K562 (cell line): ENCODE results near the gene KCTD12. TPM values are rescaled to one million over a fixed set of nuclear protein-coding genes. Genes with fewer than 3 reads are reported as not detected.

ENCODE experiments used
- ATAC-seq: fragments of 200-7000 bp; cut with Tn5 transposase; 3 replicates; pipeline ENCODE4 v1.9.1; 2020; ENCODE audit warnings: moderate library complexity
- BruUV-seq: library from RNA; stranded (reverse); fragments of 400-500 nt; replicated peaks from 2 replicates; lab custom pipeline; 2021; lab: Mats Ljungman, UMichigan
- CTCF ChIA-PET: fragments of 300-600 bp; formaldehyde crosslinking; extraction: SDS; loops from one replicate; lab custom pipeline; 2021; ENCODE audit warnings: low intra/inter-chr PET ratio; lab: Yijun Ruan, JAX
- POLR2A ChIA-PET: fragments of 300-600, 350-650 bp; sonication (Branson Sonifier 250); formaldehyde crosslinking; extraction: SDS; loops from one replicate; lab custom pipeline; 2021; ENCODE audit warnings: antibody characterized with exemption, inconsistent platforms; lab: Yijun Ruan, JAX
- DNase-seq, 4 experiments: peaks; one replicate each; pipeline versions ENCODE4 v3.0.0 to v3.0.0-alpha.2; 2011 to 2018; ENCODE audit warnings: low spot score in 3 of 4, mixed read lengths in 3 of 4; ENCODE audit errors: extremely low read depth in 1 of 4
- FAIRE-seq: peaks from 2 replicates; lab custom pipeline; 2011; peaks lifted over from hg19 to GRCh38; lab: Jason Lieb, UNC
- H2AFZ ChIP-seq: 2 replicates; pipeline ENCODE4 v1.6.0; 2011; ENCODE audit warnings: low read depth, low read length, control low read depth, inconsistent platforms
- H3K27ac ChIP-seq: fragments of 200-600 bp; 3 replicates; pipeline ENCODE4 v1.8.0; 2011; ENCODE audit warnings: low read depth, mild to moderate bottlenecking, control low read depth, inconsistent platforms, low read length, moderate library complexity, mixed read lengths; ENCODE audit errors: extremely low read depth
- H3K27me3 ChIP-seq, 2 experiments: fragments of 300-600 bp in 1 of 2; 2 replicates in 1 of 2; 3 replicates in 1 of 2; pipeline versions ENCODE4 v1.6.0 to v1.8.0; 2011; ENCODE audit warnings: inconsistent platforms in 2 of 2, low read length in 2 of 2, mild to moderate bottlenecking in 1 of 2, mixed read lengths in 1 of 2, moderate library complexity in 1 of 2; ENCODE audit not compliant: control insufficient read depth in 2 of 2, insufficient read depth in 2 of 2
- H3K36me3 ChIP-seq: fragments of 300-600 bp; 3 replicates; pipeline ENCODE4 v1.8.0; 2011; ENCODE audit warnings: mild to moderate bottlenecking, low read length, inconsistent platforms; ENCODE audit not compliant: control insufficient read depth, insufficient read depth
- H3K4me1 ChIP-seq, 2 experiments: fragments of 200-600 bp in 1 of 2; replicated peaks in 1 of 2; 2 replicates in 1 of 2; 3 replicates in 1 of 2; pipeline versions ENCODE4 v1.5.1 to v1.8.0; 2011; ENCODE audit warnings: inconsistent platforms in 2 of 2, low read length in 2 of 2, mild to moderate bottlenecking in 1 of 2, mixed read lengths in 1 of 2, moderate library complexity in 1 of 2; ENCODE audit not compliant: control insufficient read depth in 2 of 2, insufficient read depth in 2 of 2
- H3K4me2 ChIP-seq: 2 replicates; pipeline ENCODE4 v1.6.1; 2011; ENCODE audit warnings: low read length, control low read depth, inconsistent platforms, mixed read lengths; ENCODE audit not compliant: insufficient read depth
- H3K4me3 ChIP-seq: fragments of 200-600 bp; sonication (generic), shearing (Covaris generic); 2 replicates; pipeline ENCODE4 v1.5.1; 2016; ENCODE audit warnings: control low read depth, inconsistent platforms
- H3K79me2 ChIP-seq: fragments of 200-600 bp; 3 replicates; pipeline ENCODE4 v1.8.0; 2011; ENCODE audit warnings: low read length, inconsistent platforms; ENCODE audit not compliant: control insufficient read depth, insufficient read depth
- H3K9ac ChIP-seq, 2 experiments: 2 replicates each; pipeline versions ENCODE4 v1.6.0 to v1.6.1; 2011; ENCODE audit warnings: low read depth in 2 of 2, low read length in 2 of 2, control low read depth in 1 of 2, inconsistent platforms in 1 of 2, mild to moderate bottlenecking in 1 of 2, mixed read lengths in 1 of 2; ENCODE audit not compliant: insufficient read depth in 1 of 2
- H3K9me1 ChIP-seq: one replicate; pipeline ENCODE4 v1.6.0; 2011; ENCODE audit warnings: inconsistent platforms, mild to moderate bottlenecking, low read length, moderate library complexity; ENCODE audit not compliant: control insufficient read depth, insufficient read depth
- H3K9me3 ChIP-seq: replicated peaks from 2 replicates; pipeline ENCODE4 v1.5.1; 2011; ENCODE audit warnings: low read depth, low read length, inconsistent platforms; ENCODE audit not compliant: control insufficient read depth, insufficient read depth
- H4K20me1 ChIP-seq: replicated peaks from 2 replicates; pipeline ENCODE4 v1.6.1; 2011; ENCODE audit warnings: low read length, inconsistent platforms, mixed read lengths; ENCODE audit not compliant: control insufficient read depth, insufficient read depth
- CBX2 ChIP-seq: fragments of 200-600 bp; sonication (generic); IDR thresholded peaks from one replicate; pipeline ENCODE4 v1.6.1; 2012; ENCODE audit warnings: mild to moderate bottlenecking, low read length, inconsistent platforms; ENCODE audit not compliant: insufficient read depth, poor library complexity, severe bottlenecking
- CREB5 ChIP-seq: fragments of 250-450 bp; sonication (Bioruptor Pico); IDR thresholded peaks from 2 replicates; pipeline ENCODE4 v1.5.0; 2020; ENCODE audit warnings: mild to moderate bottlenecking
- CSDE1 ChIP-seq, 2 experiments: fragments of 450-650 bp; IDR thresholded peaks; 2 replicates each; pipeline ENCODE4 v1.6.1; 2016; ENCODE audit warnings: mild to moderate bottlenecking in 1 of 2
- LARP7 ChIP-seq: fragments of 450-650 bp; IDR thresholded peaks from 2 replicates; pipeline ENCODE4 v1.6.1; 2016
- MAFK ChIP-seq: IDR thresholded peaks from 2 replicates; pipeline ENCODE4 v1.6.1; 2011; ENCODE audit warnings: low read length, improper control_type of control experiment
- MEF2D ChIP-seq: conservative IDR thresholded peaks from 2 replicates; pipeline ENCODE4 v1.6.1; 2016; ENCODE audit warnings: low read depth, missing genetic modification characterization, missing compliant biosample characterization
- RAD51 ChIP-seq: fragments of 450-650 bp; IDR thresholded peaks from 2 replicates; pipeline ENCODE4 v1.7.1; 2016; ENCODE audit warnings: low read depth, mild to moderate bottlenecking, borderline replicate concordance
- SETDB1 ChIP-seq: IDR thresholded peaks from one replicate; pipeline ENCODE4 v1.6.1; 2012; ENCODE audit warnings: low read length, control low read depth, inconsistent platforms
- SMARCE1 ChIP-seq: fragments of 450-650 bp; IDR thresholded peaks from 2 replicates; pipeline ENCODE4 v1.7.1; 2016; ENCODE audit warnings: mild to moderate bottlenecking
- TOE1 ChIP-seq, 2 experiments: fragments of 450-650 bp in 1 of 2; sonication (generic) in 1 of 2; formaldehyde crosslinking in 1 of 2; IDR thresholded peaks; 2 replicates each; pipeline versions ENCODE4 v1.7.1 to v1.8.0; 2016 to 2022; ENCODE audit warnings: borderline replicate concordance in 2 of 2, mild to moderate bottlenecking in 2 of 2, antibody characterized with exemption in 1 of 2, inconsistent platforms in 1 of 2, low read depth in 1 of 2, missing genetic modification reagents in 1 of 2, moderate library complexity in 1 of 2
- ZFP36 ChIP-seq: fragments of 150-350 bp; IDR thresholded peaks from 2 replicates; pipeline ENCODE4 v1.6.1; 2018; ENCODE audit warnings: low read length, low read depth; ENCODE audit not compliant: partially characterized antibody
- ZNF121 ChIP-seq: sonication (generic); formaldehyde crosslinking; conservative IDR thresholded peaks from 2 replicates; pipeline ENCODE4 v1.8.0; 2022; ENCODE audit warnings: missing genetic modification reagents
- ZNF311 ChIP-seq: fragments of 250-450 bp; sonication (Bioruptor Pico); IDR thresholded peaks from 2 replicates; pipeline ENCODE4 v1.4.0; 2020; ENCODE audit warnings: mild to moderate bottlenecking, moderate library complexity
- ZNF766 ChIP-seq: fragments of 200-800 bp; sonication (Bioruptor generic); conservative IDR thresholded peaks from 2 replicates; pipeline ENCODE4 v1.6.1; 2016; ENCODE audit warnings: missing genetic modification characterization, missing compliant biosample characterization
- WGBS: fragments of 100-300 bp; shearing (Covaris generic); methylation state at CpG from one replicate; pipeline ENCODE4 v1.1.6; 2016; ENCODE audit warnings: low coverage, mixed read lengths; ENCODE audit not compliant: insufficient coverage; ENCODE audit errors: missing lambda C conversion rate; 5-methylcytosine and 5-hydroxymethylcytosine counted together
- in situ Hi-C: fragments of 300-500 bp; cut with MboI; formaldehyde crosslinking; loops from 4 replicates; pipeline ENCODE4 v1.15.0; 2018; ENCODE audit warnings: inconsistent platforms, mixed read lengths
- intact Hi-C: fragments of 100-400 bp; cut with micrococcal nuclease; formaldehyde crosslinking; loops from 2 replicates; pipeline ENCODE4 v1.14.2; 2022
- polyA plus RNA-seq, 8 experiments: library from polyadenylated mRNA; depleted of rRNA in 4 of 8; stranded (reverse) in 5 of 8; unstranded in 3 of 8; fragments of >200 nt; fragmentation: Nextera tagmentation in 2 of 8; fragmentation: Illumina TruSeq in 1 of 8; extraction: Ambion mirVana in 2 of 8; extraction: Trizol in 1 of 8; gene quantifications; 2 replicates each; pipeline versions ENCODE4 v1.2.1 to v1.2.3, GENCODE V29; 2011 to 2014; ENCODE audit warnings: inconsistent platforms in 1 of 8, missing spikeins in 1 of 8
- total RNA-seq, 7 experiments: library from RNA; depleted of rRNA in 6 of 7; stranded (reverse); fragments of >200 nt in 6 of 7; fragmentation: Illumina TruSeq in 2 of 7; extraction: Trizol in 2 of 7; gene quantifications; 2 replicates each; pipeline versions ENCODE4 v1.2.1 to v1.2.3, GENCODE V29; 2011 to 2021; ENCODE audit warnings: low replicate concordance in 1 of 7
- TF ChIP-seq, protein P1 (sequence below), 2 experiments: fragments of 450-650 bp in 1 of 2; sonication (generic) in 1 of 2; formaldehyde crosslinking; conservative IDR thresholded peaks; 2 replicates each; pipeline versions ENCODE4 v1.4.0 to v1.8.1; 2020 to 2022; ENCODE audit warnings: mild to moderate bottlenecking in 1 of 2, missing genetic modification reagents in 1 of 2
- TF ChIP-seq, protein P2 (sequence below): fragments of 150-350 bp; conservative IDR thresholded peaks from 2 replicates; pipeline ENCODE4 v1.6.1; 2014; ENCODE audit warnings: low read length

The KCTD12 gene
- total and polyA plus RNA-seq, 9 of the 15 experiments (the other 6 are each of a cell fraction or from before 2014, with no cell fraction given): 0.14 to 0.93 (median 0.32) TPM

DNA sequence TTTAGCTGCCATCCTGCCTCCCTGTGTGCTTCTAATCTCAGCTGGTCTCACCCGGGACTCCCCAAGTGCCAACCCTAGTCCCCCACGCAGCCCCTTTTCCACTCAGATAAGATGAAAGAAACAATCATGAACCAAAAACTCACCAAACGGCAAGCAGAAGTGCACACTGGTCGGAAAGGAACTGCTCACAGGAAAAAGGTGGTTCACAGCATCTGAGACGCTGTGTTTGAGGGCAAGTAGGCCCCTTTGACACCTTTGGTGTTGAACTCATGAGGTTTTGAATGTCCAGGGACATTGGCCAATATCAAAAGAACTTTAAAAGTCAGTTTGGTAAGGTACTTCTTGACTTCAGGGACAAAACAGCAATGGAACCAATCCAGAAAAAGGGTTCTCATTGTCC is 41.8 kb upstream of the KCTD12 start:
- ChIA-PET POLR2A (no interaction called here), CTCF (no interaction called here)
- Histone ChIP-seq H3K9me1 (no peaks in the 10 kb centered on the region), H3K9ac (no peak overlapping the region), H4K20me1 (no peaks in the 10 kb centered on the region), H3K4me1 (no peaks in the 10 kb centered on the region), H2AFZ (no peak overlapping the region; the same call in 1 of the 2 replicates), H3K27me3 (no peaks in the 10 kb centered on the region), H3K36me3 (no peaks in the 10 kb centered on the region), H3K4me2 (no peak overlapping the region), H3K27ac (no peak overlapping the region), H3K9me3 (no peaks in the 10 kb centered on the region), H3K4me3 (no peak overlapping the region), H3K79me2 (no peaks in the 10 kb centered on the region)
- intact Hi-C loops: no loop called here
- no TSS peak for BruUV-seq
- in situ Hi-C loops: no loop called here
- DNase-seq (no peak), ATAC-seq (no peak), FAIRE-seq (no peak)
- 15% methylated on average over 5 of the region's 5 CpGs for WGBS
- TF ChIP-seq ZNF766 (CRISPR knock-in tag) (no peak), RAD51 (no peak), MEF2D (tag) (no peak), CSDE1 (IDR thresholded peaks at IDR 0.05) (no peak), CREB5 (CRISPR knock-in tag) (no peak), ZNF121 (CRISPR knock-in tag) (no peak), CBX2 (no peak), ZFP36 (no peak), ZNF311 (CRISPR knock-in tag) (no peak), LARP7 (no peak), SMARCE1 (no peak), MAFK (no peak), SETDB1 (no peak), TOE1 (IDR thresholded peaks at IDR 0.05; ENCODE audit: borderline replicate concordance) (no peak), TOE1 (CRISPR knock-in tag; IDR thresholded peaks at IDR 0.05; ENCODE audit: borderline replicate concordance, low read depth) (no peak)
- TF ChIP-seq, protein P1, sequence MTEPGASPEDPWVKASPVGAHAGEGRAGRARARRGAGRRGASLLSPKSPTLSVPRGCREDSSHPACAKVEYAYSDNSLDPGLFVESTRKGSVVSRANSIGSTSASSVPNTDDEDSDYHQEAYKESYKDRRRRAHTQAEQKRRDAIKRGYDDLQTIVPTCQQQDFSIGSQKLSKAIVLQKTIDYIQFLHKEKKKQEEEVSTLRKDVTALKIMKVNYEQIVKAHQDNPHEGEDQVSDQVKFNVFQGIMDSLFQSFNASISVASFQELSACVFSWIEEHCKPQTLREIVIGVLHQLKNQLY (CRISPR knock-in tag; conservative IDR thresholded peaks at IDR 0.05): no peak
- TF ChIP-seq, protein P2, sequence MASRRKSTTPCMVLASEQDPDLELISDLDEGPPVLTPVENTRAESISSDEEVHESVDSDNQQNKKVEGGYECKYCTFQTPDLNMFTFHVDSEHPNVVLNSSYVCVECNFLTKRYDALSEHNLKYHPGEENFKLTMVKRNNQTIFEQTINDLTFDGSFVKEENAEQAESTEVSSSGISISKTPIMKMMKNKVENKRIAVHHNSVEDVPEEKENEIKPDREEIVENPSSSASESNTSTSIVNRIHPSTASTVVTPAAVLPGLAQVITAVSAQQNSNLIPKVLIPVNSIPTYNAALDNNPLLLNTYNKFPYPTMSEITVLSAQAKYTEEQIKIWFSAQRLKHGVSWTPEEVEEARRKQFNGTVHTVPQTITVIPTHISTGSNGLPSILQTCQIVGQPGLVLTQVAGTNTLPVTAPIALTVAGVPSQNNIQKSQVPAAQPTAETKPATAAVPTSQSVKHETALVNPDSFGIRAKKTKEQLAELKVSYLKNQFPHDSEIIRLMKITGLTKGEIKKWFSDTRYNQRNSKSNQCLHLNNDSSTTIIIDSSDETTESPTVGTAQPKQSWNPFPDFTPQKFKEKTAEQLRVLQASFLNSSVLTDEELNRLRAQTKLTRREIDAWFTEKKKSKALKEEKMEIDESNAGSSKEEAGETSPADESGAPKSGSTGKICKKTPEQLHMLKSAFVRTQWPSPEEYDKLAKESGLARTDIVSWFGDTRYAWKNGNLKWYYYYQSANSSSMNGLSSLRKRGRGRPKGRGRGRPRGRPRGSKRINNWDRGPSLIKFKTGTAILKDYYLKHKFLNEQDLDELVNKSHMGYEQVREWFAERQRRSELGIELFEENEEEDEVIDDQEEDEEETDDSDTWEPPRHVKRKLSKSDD: no peak
